ENCODE data around the gene QARS1.

DNA sequence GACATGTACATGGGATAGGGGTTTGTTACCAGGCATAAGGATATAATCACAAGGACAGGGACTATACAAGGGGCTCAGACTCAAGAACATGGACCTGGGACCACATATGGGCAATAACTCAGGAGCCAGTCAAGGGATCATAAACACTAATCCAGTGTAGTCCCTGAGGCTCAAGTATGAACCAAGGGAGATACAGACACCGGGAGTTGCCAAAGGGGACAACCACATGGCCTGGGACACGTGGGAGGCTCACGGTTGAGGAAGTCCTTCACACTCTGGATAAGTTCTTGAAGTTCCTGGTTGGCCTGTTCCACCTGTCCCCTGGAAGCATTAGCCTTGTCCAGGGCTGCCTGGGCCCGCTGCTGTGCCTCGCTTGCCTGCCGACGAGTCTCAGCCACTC lies 17.9 kb upstream of the QARS1 start:
- TF ChIP-seq, protein P1, sequence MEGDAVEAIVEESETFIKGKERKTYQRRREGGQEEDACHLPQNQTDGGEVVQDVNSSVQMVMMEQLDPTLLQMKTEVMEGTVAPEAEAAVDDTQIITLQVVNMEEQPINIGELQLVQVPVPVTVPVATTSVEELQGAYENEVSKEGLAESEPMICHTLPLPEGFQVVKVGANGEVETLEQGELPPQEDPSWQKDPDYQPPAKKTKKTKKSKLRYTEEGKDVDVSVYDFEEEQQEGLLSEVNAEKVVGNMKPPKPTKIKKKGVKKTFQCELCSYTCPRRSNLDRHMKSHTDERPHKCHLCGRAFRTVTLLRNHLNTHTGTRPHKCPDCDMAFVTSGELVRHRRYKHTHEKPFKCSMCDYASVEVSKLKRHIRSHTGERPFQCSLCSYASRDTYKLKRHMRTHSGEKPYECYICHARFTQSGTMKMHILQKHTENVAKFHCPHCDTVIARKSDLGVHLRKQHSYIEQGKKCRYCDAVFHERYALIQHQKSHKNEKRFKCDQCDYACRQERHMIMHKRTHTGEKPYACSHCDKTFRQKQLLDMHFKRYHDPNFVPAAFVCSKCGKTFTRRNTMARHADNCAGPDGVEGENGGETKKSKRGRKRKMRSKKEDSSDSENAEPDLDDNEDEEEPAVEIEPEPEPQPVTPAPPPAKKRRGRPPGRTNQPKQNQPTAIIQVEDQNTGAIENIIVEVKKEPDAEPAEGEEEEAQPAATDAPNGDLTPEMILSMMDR (IDR thresholded peaks at IDR 0.05; ENCODE audit: insufficient read depth, low read length, poor library complexity, severe bottlenecking), result no peak
- TF ChIP-seq EZH2phosphoT487 (conservative IDR thresholded peaks at IDR 0.05; ENCODE audit: low read length), result no peak

Data from SU-DHL-6 (cell line).